HG02852 (cell line): Measurements from ENCODE around the gene ATP6V1E1.

Experiments
- ATAC-seq: cut with Tn5 transposase; IDR thresholded peaks from one replicate; pipeline ENCODE4 v1.9.1; 2021; ENCODE audit warnings: mild to moderate bottlenecking, moderate library complexity; ENCODE audit not compliant: unreplicated experiment

Gene ATP6V1E1

DNA sequence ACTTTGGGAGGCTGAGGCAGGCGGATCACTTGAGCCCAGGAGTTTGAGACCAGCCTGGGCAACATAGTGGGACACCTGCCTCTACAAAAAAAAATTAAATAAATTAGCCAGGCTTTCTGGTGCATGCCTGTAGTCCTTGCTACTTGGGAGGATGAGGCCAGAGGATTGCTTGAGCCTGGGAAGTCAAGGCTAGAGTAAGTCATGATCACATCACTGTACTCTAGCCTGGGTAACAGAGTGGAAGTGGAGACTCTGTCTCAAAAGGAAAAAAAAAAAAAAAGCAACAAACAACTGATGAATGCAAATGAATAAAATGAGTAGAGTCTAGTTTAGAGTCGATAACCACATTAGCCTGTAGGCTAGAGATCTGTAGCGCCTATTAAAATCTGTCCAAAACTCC lies 6.1 kb upstream of the ATP6V1E1 start:
- no peak for ATAC-seq

DNA sequence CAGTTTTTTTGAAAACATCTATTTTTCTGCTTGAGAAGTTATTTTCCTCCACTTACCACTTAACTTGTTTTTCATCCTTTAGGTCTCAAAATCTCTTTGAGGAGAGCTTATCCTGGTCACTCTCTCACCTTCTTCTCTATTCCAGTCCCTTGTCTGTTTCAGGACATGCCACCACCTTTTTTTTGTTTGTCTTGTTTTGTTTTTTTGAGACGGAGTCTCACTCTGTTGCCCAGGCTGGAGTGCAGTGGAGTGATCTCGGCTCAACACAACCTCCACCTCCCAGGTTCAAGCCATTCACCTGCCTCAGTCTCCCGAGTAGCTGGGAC lies 5.4 kb upstream of the ATP6V1E1 start:
- no peak for ATAC-seq

DNA sequence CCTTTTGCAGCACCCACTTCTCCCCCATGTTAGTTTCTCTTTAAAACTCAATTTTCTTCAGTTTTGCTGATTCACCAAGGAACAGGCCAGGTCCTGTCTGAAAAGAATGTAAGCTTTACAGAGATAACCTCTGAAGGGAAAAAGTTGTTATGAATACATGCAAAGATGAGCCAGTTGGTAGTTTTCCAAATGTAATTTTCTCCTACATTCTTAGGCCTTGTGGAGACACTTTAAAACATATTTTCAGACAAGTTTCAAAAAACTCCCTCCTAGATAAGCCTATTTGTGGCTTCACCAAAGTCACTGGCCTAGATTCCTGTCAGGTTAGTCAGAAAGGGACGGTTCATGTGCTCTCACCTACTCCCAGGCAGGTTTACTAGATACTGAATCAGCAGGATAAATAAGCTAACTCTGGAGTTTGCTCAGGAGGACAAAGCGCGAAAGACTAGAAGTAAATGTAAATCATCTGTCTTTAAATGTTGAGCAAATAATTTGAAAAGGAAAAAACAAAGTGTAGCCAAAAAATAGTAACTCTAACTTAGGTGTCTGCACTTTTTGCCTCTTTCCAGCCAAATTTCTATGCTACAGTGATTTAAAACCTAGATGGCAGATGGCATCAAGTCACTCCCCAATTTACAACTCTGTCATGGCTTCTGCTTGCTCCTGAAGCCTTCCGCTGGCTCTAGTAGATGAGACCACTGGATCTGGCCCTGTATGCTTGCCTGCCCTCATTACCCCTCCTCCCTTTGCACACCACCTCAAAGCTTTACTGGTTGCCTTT lies 4.9 kb upstream of the ATP6V1E1 start:
- ATAC-seq, result no peak

DNA sequence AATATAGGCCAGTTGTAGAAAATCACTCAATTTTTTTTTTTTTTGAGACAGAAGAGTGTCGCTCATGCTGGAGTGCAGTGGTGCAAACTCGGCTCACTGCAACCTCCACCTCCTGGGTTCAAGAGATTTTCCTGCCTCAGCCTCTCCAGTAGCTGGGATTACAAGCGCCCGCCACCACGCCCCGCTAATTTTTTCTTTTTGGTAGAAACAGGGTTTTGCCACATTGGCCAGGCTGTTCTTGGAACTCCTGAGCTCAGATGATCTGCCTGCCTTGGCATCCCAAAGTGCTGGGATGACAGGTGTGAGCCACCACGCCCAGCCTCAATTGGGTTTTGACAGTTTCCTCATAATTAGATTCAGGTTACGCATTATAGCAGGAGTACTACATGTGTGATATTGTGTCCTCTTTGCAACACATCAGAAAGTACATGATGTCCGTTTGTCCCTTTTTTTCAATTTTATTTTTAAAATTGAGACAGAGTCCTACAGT lies 2.6 kb upstream of the ATP6V1E1 start:
- ATAC-seq, result no peak

DNA sequence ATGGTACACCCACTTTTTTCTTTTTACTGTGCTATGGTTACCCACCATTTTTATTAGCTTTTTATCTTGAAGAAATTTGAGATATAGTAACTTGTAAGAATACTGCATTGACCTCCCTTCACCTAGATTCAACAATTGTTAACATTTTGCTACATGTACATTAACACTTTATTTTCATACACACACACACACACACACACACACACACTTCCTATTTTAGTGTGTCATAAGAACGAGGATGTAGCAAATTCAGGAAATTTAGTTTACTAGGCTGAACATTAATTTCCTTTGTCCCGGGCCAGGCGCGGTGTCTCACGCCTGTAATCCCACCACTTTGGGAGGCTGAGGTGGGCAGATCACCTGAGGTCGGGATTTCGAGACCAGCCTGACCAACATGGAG lies 1.1 kb upstream of the ATP6V1E1 start:
- no peak for ATAC-seq

DNA sequence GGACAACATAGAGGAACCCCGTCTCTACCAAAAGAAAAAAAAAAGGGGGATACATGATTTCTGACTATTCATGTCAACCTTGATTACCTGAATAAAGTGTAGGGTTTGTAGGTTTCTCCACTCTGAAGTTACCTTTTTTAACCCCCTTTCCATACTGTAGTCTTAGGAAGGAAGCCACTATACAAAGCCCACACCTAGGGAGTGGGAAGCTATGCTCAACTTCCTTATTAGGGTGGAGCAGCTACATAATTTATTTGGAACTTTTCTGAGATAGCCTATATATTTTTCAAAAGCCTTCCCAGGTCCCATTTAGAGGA lies 582 bp upstream of the ATP6V1E1 start:
- no peak for ATAC-seq

DNA sequence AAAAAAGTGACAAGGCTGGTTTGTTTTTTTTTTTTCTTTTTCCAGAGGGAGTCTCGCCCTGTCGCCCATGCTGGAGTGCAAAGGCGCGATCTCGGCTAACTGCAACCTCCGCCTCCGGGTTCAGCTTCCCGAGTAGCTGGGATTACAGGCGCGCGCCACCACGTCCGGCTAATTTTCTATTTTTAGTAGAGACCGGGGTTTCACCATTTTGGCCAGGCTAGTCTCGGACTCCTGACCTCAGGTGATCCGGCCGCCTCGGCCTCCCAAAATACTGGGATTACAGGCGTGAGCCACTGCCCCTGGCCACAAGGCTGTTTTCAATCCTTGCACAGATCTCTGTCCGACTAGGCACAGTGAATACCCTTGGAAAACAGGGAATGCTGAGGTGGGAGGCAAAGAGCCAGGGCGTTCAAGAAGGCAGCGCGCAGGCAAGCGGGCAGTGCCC lies 566 bp downstream of the ATP6V1E1 start:
- ATAC-seq, result no peak

DNA sequence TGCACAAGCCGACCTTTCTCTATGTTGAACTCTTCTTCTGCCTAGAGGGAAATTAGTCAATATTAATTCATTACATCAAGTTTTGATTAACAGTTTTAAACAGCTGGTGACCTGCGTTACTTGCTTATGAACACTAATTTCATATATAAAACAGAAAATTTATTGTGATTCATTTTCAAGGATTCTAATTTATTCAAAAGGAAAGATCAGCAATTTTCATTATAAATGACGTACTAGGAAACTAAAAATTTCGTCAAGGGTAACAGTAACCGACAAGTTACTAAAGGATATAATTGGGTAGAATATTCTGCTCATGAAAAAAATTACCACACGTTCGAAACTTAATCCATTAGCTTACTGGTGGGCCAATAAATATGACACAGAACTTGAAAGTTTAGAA lies 15.3 kb downstream of the ATP6V1E1 start:
- no peak for ATAC-seq

DNA sequence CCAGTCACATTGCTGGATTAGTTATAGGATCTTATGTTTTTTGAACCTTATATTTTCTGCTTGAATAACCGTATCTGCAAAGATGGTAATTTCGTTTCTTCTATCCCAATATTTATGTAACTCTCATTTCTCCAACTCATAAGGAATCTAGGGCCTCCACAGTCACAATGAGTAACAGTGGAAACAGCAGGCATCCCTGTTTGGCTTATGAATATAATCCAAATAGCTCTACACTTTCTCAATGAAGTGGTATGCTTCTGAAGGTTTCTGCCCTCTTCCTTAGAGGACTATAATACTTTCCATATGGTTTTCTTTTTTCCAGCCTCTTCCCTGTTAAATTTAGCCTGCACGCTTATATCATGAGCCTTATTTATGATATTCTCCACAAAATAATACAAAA lies 16.5 kb downstream of the ATP6V1E1 start:
- ATAC-seq, result no peak

DNA sequence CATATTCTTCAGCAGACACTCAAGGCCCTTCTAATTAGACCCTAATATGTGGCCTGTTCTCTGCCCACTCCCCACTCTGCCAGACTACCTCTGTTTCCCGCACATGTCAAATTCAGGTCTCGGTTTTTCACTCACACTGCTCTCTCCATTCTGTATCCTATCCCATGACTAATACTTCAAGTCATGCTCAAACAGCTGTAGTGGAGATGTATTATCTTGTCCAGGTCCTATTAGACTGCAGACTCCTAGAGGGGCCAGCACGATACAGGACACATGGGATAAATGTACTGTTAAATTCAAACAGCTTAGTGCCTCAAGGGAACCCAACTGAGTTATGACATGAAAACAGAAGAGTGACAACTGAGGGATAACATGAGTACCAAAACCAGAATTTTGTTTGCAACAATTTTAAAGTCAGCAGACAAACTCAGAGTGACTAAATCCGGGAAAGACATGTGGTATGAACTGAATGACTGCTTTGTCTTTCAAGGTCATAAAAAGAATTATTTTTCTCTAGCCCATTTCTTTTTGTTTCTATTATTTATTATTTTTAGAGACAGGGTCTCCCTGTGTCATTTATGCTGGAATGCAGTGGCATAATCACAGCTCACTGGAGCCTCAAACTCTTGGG lies 20.5 kb downstream of the ATP6V1E1 start:
- ATAC-seq, result no peak

DNA sequence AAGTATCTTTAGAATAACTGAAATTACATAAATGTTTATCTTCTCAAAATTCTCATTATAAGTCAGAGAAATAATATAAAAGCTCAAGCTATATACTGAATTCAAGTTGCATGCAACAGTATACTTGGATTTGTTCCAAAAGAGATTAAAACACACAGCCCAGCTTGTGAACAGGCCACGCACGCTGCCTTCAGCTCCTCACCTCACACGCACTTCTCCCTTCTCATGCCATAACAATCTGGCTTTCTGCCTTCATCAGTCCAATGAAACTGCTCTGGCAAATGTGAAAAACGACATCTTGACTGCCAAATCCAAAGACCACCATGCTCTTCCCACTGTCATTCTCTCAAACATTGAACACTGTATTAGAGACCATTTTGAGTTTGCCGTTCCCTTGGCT lies 22.1 kb downstream of the ATP6V1E1 start:
- ATAC-seq, result no peak

DNA sequence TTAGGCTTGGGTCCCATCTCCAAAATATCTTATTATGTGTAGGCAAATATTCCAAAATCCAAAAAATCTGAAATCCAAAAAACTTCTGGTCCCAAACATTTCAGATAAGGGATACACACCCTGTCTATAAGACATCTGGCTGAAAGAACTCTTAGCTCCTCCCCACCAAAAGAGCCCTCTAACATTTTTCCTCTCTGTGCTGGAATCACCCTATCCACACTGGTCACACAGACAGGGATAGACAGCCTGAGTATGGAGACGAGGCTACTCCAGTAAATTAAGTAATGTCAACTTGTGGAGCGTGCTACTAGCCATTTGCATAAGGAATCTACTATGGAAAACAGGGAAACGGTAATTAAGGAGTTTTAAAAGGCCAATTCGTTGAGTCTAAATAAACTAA lies 24.9 kb downstream of the ATP6V1E1 start:
- no peak for ATAC-seq

DNA sequence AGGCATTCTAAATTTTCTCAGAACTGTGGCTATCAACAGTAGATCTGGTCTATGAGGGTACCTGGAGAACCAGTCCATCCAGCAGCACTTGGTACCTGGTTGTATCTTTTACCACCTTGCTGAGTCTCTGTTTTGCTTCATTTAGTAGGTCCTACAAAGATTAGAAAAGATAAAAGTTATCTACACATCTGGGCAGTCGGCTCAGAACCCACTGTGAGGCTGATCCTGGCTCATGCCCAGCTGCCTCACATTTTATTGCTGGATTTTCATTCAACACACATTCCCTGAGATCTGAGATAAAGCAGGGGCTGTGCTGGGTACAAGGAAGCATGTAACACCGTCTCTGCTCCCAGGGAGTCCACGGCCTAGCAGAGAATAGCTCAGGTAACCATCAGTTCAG lies 27.5 kb downstream of the ATP6V1E1 start:
- ATAC-seq, result no peak

DNA sequence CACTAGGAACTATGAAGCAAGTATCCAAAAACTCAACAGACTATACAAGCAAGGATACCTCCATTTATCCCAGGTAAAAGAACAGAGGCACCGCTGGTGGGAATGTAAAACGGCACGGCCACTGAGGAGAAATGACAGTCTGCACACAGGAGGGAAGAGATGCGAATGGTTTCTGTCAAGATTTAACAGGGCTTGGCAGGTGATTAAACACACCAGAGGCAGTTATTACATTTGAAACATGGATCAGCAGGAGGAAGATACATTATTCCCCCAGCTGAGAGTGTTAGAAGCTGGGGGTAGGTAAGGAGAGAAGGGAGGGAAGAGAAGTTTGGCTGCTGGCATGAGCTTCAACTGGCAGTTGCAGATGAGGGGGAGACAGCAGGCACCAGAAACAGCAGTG lies 30.2 kb downstream of the ATP6V1E1 start:
- no peak for ATAC-seq

DNA sequence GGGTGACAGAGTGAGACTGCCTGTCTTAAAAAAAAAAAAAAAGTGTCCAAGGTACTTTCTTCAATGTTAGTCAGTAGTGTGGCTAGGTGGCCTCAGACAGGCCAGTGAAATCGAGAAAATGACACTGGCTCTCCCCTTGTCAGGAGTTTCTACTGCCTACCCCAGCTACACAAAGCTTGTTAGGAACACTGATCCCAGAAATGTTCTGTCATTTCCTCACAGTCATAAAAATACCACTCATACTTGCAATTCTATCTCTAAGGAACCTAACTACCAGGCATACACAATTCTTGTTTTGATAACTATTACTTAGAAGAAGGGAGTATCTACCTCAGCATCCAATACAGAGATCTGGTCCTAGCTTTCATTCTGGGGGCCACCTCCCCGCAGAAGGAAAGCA lies 31.3 kb downstream of the ATP6V1E1 start:
- ATAC-seq, result no peak

DNA sequence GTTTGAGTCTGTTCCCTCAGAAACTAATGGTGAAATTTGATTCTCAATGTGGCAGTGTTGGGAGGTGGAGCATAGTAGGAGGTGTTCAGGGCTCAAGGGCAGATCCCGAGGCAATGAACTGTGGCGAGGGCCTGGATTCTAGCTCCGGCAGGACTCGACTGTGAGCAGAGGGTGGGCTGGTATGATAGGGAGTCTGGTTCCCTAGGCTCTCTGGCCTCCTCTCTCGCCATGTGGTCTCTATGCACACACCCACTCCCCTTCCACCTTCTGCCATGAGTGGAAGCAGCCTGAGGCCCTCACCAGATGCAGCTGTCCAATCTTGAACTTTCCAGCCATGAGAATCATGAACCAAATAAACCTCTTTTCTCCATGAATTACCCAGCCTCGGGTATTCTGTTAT lies 32.3 kb downstream of the ATP6V1E1 start:
- ATAC-seq, result no peak

DNA sequence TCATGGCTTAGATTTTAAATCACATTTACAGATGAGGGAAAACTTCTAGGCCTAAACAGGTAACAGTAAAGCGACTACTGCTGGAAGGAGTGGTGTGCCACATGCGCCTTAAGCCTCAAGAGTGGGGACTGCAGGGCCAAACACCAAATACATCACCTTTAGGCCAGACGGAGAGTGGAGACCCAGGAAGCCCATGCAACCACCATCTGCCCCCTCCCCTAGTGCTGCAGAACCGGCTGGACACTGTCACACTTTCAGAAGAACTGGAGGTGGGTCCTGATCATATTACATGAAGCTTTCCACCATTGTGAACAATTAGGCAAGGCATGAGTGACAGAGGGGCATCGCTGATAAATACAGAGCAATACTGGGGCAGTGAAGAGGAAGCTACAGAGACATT lies 36.3 kb downstream of the ATP6V1E1 start:
- ATAC-seq, result no peak

DNA sequence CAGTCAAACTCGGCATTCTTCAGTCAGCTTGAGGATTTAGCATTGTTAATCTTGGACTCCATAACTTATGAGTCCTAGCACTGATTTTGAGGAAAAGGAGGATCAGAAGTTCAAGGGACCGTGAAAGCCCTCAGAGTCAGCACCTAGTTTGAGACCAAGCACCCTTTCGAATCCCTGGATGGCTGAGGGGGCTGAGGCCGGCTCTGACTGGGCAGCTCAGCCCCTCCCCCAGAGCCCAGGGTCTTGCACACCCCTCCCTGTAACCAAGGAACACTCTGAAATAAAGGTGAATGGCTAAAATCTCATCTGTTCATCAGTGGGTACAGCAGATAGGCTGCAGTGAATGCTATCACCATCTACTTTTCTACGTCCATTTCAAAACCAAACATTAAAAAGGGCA lies 38.0 kb downstream of the ATP6V1E1 start:
- no peak for ATAC-seq

DNA sequence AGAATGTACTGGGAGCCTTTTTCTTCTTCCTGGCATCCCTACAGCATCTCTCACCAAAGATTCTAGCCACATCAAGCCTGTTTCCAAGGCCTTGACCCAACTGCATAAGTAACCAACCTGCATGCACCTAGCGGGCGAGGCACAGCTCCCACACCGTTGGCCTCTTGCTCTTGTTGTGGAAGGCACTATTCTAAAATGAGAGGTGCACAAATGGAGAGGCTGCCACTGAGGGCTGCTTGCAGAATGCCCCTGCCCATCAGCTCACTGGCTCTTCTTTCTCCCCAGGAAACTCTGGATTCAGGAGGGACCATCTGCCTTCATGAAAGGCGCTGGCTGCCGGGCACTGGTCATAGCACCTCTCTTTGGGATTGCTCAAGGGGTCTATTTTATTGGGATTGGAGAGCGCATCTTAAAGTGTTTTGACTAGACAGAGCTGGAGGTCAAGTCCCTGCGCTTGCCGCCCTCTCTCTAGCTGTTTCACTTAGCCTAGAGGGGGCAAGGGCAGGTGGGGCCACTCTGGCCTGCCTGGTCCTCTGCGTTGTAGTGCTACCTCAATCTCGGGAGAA lies 38.7 kb downstream of the ATP6V1E1 start:
- no peak for ATAC-seq

DNA sequence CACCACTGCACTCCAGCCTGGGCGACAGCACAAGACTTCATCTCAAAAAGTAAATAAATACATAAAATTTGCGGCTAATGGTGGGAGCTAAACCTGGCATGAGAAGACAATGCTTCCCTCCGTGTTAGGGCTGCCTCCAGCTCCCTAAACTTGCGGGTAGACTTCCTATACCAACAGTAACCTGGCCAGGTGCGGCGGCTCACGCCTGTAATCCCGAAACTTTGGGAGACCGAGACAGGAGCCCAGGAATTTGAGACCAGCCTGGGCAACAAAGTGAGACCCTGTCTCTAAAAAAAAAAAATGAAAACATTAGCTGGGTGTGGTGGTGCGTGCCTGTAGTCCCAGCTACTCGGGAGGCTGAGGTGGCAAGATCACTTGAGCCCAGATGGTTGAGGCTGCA lies 39.9 kb downstream of the ATP6V1E1 start:
- ATAC-seq, result no peak

DNA sequence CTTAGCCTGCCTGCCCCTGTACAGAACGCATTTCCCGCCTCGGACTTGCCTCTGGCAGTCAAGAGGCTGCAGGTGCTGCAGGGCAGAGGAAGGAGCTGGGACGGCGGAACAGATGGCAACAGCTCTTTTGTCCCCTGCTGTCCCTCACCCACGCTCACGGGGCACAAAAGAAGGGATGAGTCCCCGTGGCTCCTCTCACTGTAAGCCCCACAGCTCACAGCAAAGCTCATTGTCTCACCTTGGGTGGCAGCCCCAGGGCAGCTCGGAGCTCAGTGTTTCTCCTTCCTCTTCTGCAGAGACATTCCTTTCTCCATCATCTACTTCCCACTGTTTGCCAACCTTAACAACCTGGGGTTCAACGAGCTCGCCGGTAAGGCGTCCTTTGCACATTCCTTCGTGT lies 40.9 kb downstream of the ATP6V1E1 start:
- no peak for ATAC-seq

DNA sequence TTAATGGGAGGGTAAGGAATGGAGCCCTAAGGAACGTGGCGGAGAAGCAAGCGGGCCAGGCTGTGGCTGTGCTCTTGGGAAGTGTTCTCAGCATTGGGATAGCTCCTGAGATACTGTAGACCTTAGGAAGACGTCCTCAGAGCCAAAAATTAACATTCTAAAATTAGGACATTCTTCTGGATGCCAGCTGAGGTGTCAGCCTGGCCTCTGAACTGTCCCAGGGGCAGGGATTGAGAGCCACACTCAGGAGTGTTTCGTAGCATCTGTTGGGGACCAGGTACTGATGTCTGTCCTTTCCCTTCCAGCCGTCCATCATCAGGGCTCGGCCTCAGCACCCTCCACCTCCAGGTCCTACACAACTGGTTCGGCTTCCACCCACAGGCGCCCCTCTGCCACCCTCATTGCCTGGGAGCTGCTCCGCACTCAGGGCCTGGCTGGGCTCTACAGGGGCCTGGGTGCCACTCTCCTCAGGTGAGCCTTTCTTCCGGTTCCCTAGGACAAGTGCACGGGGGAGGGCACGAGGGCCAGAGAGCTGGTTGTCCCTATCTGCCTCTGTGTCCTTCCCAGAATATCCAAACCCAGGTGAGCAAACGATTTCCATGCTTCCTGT lies 41.6 kb downstream of the ATP6V1E1 start:
- ATAC-seq, result no peak
